IPS DF 6.9 (cell line): ENCODE data around the gene PIK3CG.
"Not testable (repeated sequence)": the region's sequence is repeated elsewhere in the genome, so short reads cannot be mapped to it uniquely, and the experiment has no call there.

Experiments used
- DNase-seq: peaks from one replicate; pipeline ENCODE4 v3.0.0-alpha.2; 2013; ENCODE audit warnings: low read depth, low spot score
- H3K27ac ChIP-seq: one replicate; pipeline ENCODE4 v1.5.1; 2013; ENCODE audit warnings: low read length, control low read depth
- H3K27me3 ChIP-seq: 2 replicates; pipeline ENCODE4 v1.6.1; 2013; ENCODE audit warnings: mild to moderate bottlenecking, low read length; ENCODE audit not compliant: control insufficient read depth, insufficient read depth
- H3K36me3 ChIP-seq: 2 replicates; pipeline ENCODE4 v1.6.1; 2013; ENCODE audit warnings: low read length; ENCODE audit not compliant: control insufficient read depth, insufficient read depth
- H3K4me1 ChIP-seq: 2 replicates; pipeline ENCODE4 v1.6.1; 2013; ENCODE audit warnings: low read length; ENCODE audit not compliant: control insufficient read depth, insufficient read depth
- H3K4me3 ChIP-seq: 2 replicates; pipeline ENCODE4 v1.5.1; 2013; ENCODE audit warnings: mild to moderate bottlenecking, low read length
- H3K9me3 ChIP-seq: 2 replicates; pipeline ENCODE4 v1.6.1; 2013; ENCODE audit warnings: low read length, inconsistent platforms; ENCODE audit not compliant: control insufficient read depth, insufficient read depth
- WGBS: extraction: QIAGEN DNeasy Blood & Tissue Kit; methylation state at CpG from one replicate; pipeline ENCODE4 v1.1.7; 2013; ENCODE audit warnings: mixed read lengths, missing lambda C conversion rate; ENCODE audit not compliant: insufficient read length, insufficient coverage; 5-methylcytosine and 5-hydroxymethylcytosine counted together

The PIK3CG gene

GRCh38 chr7:106936236-106936635 is 71.2 kb downstream of the PIK3CG start:
- no peak for DNase-seq
- Histone ChIP-seq H3K4me3 (no peak overlapping the region), H3K9me3 (no peaks in the 10 kb centered on the region), H3K27me3 (no peaks in the 10 kb centered on the region), H3K36me3 (no peaks in the 10 kb centered on the region), H3K27ac (no peak overlapping the region), H3K4me1 (no peaks in the 10 kb centered on the region)
- no CpG with 5 or more reads among the region's 6 CpGs for WGBS

DNA sequence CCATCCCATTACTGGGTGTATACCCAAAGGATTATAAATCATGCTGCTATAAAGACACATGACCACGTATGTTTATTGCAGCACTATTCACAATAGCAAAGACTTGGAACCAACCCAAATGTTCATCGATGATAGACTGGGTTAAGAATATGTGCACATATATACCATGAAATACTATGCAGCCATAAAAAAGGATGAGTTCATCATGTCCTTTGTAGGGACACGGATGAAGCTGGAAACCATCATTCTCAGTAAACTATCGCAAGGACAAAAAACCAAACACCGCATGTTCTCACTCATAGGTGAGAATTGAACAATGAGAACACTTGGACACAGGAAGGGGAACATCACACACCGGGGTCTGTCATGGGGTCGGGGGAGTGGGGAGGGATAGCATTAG is 73.0 kb downstream of the PIK3CG start:
- H3K27ac ChIP-seq, DNase-seq: not testable (repeated sequence)
- no CpG with 5 or more reads among the region's 7 CpGs for WGBS

GRCh38 chr7:106938803-106939202 is 73.7 kb downstream of the PIK3CG start:
- no peaks in the 10 kb centered on the region for H3K4me1 ChIP-seq
- no peaks in the 10 kb centered on the region for H3K27me3 ChIP-seq
- no peaks in the 10 kb centered on the region for H3K9me3 ChIP-seq
- no peak for DNase-seq
- H3K27ac ChIP-seq, result no peak overlapping the region
- H3K36me3 ChIP-seq, result no peaks in the 10 kb centered on the region
- WGBS, result no CpG with 5 or more reads among the region's 5 CpGs
- H3K4me3 ChIP-seq, result no peak overlapping the region

More for the DNA sequence above, 73.0 kb downstream of the PIK3CG start:
- not testable (repeated sequence) for H3K36me3 ChIP-seq, H3K27me3 ChIP-seq, H3K9me3 ChIP-seq, H3K4me1 ChIP-seq, H3K4me3 ChIP-seq

- Histone ChIP-seq H3K9me3 (no peaks in the 10 kb centered on the region), H3K27ac (no peak overlapping the region), H3K4me3 (no peak overlapping the region), H3K27me3 (no peaks in the 10 kb centered on the region), H3K4me1 (peaks cover 7% of the 10 kb centered on the region; the same call in 1 of the 2 replicates), H3K36me3 (no peaks in the 10 kb centered on the region)
- no peak for DNase-seq
- WGBS, result no CpG with 5 or more reads among the region's 9 CpGs
These were observed 79.1 kb downstream of the PIK3CG start for GRCh38 chr7:106944035-106944665.

- Histone ChIP-seq H3K27ac (no peak overlapping the region), H3K27me3 (no peaks in the 10 kb centered on the region), H3K36me3 (no peaks in the 10 kb centered on the region), H3K4me3 (no peak overlapping the region), H3K4me1 (peaks cover 7% of the 10 kb centered on the region; the same call in 1 of the 2 replicates), H3K9me3 (no peaks in the 10 kb centered on the region)
- peak; percentile 90 for DNase-seq
- WGBS, result no CpG with 5 or more reads among the region's 1 CpG
These were observed 82.2 kb downstream of the PIK3CG start for GRCh38 chr7:106947244-106947728.

- H3K9me3 ChIP-seq, result no peaks in the 10 kb centered on the region
- H3K4me1 ChIP-seq, result no peaks in the 10 kb centered on the region; the same call in 1 of the 2 replicates
- no peaks in the 10 kb centered on the region for H3K36me3 ChIP-seq
- no peak overlapping the region for H3K27ac ChIP-seq
- WGBS, result no CpG with 5 or more reads among the region's 7 CpGs
- H3K27me3 ChIP-seq, result no peaks in the 10 kb centered on the region
- H3K4me3 ChIP-seq, result no peak overlapping the region
- no peak for DNase-seq
These were observed 87.0 kb downstream of the PIK3CG start for GRCh38 chr7:106952001-106952657.

DNA sequence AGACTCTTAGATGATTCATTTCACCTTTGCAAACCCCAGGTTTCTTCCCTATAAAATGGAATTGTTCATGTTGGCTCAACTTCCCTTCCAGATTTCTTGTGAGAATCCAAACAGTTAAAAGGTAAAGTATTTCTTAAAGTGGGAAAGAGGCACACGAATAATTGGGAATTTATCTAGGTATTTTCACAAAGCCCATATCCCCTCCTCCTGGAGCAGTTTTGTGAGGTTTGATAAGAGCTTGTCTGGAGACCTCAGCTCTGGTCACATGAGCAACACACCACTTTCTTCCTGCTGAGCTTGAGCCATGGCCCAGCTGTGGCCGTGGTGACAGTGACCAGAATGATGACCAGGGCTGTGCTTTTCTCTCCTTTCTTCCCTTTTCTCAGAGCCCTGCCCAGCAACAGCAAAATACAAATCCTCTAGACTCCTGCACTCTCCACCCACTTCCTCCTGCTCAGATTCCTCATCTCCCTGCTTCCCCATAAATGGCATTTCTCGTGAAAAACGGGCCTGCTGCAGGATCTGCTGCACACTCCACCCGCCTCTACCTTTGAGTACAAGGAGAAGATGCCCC is 87.7 kb downstream of the PIK3CG start:
- WGBS, result no CpG with 5 or more reads among the region's 5 CpGs
- no peaks in the 10 kb centered on the region for H3K27me3 ChIP-seq
- no peaks in the 10 kb centered on the region for H3K9me3 ChIP-seq
- no peaks in the 10 kb centered on the region for H3K36me3 ChIP-seq
- no peak overlapping the region for H3K27ac ChIP-seq
- H3K4me3 ChIP-seq, result no peak overlapping the region
- no peak for DNase-seq
- H3K4me1 ChIP-seq, result no peaks in the 10 kb centered on the region; the same call in 1 of the 2 replicates

DNA sequence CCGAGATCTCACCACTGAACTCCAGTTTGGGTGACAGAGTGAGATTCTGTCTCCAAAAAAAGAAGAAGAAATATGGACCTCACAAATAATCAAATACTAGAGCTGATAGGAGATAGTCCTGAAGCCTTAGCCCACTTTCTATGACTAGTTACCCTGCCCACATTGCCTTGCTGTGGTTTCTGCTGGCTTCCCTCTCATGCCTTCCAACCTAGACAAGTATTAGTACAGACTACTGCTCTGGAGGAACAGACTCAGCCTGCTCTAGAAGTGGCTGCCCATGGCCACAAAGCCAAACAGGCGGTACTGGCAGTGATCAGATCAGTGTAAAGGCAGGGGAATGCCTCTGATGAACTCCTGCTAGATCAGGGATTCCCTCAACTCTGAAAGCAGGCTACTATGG is 89.8 kb downstream of the PIK3CG start:
- no peaks in the 10 kb centered on the region for H3K4me1 ChIP-seq
- H3K4me3 ChIP-seq, result no peak overlapping the region
- H3K27me3 ChIP-seq, result no peaks in the 10 kb centered on the region
- no peak overlapping the region for H3K27ac ChIP-seq
- no peaks in the 10 kb centered on the region for H3K9me3 ChIP-seq
- no peaks in the 10 kb centered on the region for H3K36me3 ChIP-seq
- no peak for DNase-seq
- WGBS, result no CpG with 5 or more reads among the region's 2 CpGs

- not testable (repeated sequence) for H3K4me3 ChIP-seq, H3K27ac ChIP-seq, H3K27me3 ChIP-seq, DNase-seq, H3K36me3 ChIP-seq, H3K4me1 ChIP-seq, H3K9me3 ChIP-seq
- no CpG with 5 or more reads among the region's 1 CpG for WGBS
These were observed 90.8 kb downstream of the PIK3CG start for GRCh38 chr7:106955857-106956256.
